T-helper 1 cell treated with Interleukin-12 subunit alpha and Interleukin-12 subunit beta and Interleukin-4 antibody, amounts not matched to agents 30 μg/mL and 1 μg/mL, for 36 hours (primary cell): Measurements from ENCODE around the gene C4orf50.

Experiments
- H3K27ac Mint-ChIP-seq: one replicate; pipeline ENCODE4 v1.8.0; 2021; ENCODE audit warnings: mild to moderate bottlenecking, mixed read lengths
- H3K27me3 Mint-ChIP-seq: one replicate; pipeline ENCODE4 v1.8.0; 2021; ENCODE audit warnings: low read depth, mixed read lengths
- H3K36me3 Mint-ChIP-seq: one replicate; pipeline ENCODE4 v1.8.0; 2021; ENCODE audit warnings: low read depth, mixed read lengths
- H3K4me1 Mint-ChIP-seq: one replicate; pipeline ENCODE4 v1.8.0; 2021; ENCODE audit warnings: low read depth, mixed read lengths
- H3K4me3 Mint-ChIP-seq: one replicate; pipeline ENCODE4 v1.8.0; 2021; ENCODE audit warnings: mild to moderate bottlenecking, moderate library complexity, mixed read lengths
- H3K9me3 Mint-ChIP-seq: one replicate; pipeline ENCODE4 v1.8.0; 2021; ENCODE audit warnings: mixed read lengths

Gene C4orf50

DNA sequence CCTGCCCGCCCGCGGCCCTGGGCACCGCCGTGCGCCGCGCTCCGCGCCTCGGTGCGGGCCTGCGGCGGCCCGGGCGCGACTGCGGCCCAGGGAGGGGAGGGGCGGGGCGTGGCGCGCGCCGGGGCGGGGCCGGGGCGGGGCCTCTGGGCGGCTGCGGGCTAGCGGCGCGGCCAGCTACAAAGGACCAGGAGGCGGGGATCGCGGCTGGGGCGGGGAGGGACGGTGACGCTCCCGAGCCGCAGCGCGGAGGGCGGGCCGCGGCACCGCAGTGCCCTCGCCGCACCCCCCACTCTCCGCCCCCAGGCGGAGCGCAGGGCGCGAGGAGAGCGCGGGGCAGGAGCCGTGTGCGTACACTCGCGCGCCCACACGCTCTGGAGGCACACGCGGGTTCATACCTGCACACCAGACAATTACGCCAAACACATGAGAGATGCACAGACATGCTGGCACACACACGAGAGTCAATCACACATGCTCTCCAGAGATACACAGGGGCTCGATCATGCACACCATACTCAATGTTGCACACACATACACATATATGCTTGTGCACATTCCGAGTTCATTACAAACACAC, 125.1 kb downstream of the C4orf50 start, which contains the start of gene CRMP1:
CRMP1 (minus strand) TSS at position 83 of the 577 bp plus-strand sequence. CDS start 117 bp downstream, outside the sequence.
- peak within 1 kb of the TSS; percentile 23 for H3K27ac Mint-ChIP-seq
- peaks cover 4% of the 10 kb centered on the region for H3K9me3 Mint-ChIP-seq
- H3K27me3 Mint-ChIP-seq = peaks cover 63% of the 10 kb centered on the region
- no peaks in the 10 kb centered on the region for H3K4me1 Mint-ChIP-seq
- H3K36me3 Mint-ChIP-seq = peaks cover 2% of the 10 kb centered on the region
- H3K4me3 Mint-ChIP-seq = no peak within 1 kb of the TSS

GRCh38 chr4:5892323-5893003, 125.8 kb downstream of the C4orf50 start:
- Mint-ChIP-seq H3K27me3 (peaks cover 64% of the 10 kb centered on the region), H3K4me1 (no peaks in the 10 kb centered on the region), H3K36me3 (peaks cover 2% of the 10 kb centered on the region), H3K4me3 (no peak overlapping the region), H3K9me3 (peaks cover 4% of the 10 kb centered on the region), H3K27ac (no peak overlapping the region)

DNA sequence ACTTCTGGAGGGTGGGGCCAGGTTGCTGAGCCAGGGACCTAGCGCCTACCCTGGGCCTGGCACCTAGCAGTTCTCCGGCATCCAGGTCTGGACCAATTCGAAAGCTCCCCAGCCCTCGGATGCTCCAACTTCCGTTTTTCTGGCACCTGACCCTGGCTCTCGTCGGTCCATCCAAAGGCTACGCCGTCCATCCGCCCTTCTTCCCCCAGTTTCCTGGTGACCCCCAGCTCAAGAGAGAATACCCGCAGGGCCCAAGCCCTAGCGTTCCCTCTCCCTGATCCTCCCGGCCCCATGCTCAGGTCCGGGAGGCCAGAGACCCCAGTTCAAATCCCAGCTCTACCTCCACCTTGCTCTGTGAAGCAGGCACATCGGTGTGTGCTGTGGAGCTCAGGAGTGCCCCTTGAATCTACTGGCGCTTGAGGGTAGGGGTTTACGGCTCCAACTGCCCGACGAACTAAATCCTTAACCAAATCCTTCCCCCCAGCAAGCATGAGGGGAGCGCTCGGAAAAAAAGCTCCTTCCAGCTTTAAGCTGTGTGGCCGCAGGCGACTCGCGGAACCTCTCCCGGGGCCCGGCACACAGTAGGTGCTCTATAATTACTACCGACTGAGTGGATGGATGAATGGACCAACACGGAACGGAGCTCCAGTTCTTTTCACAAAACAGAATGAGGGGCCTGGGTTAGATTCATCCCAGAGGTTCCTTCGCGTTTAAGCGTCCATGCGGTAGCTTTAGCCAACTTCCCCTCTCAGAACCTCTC, 126.5 kb downstream of the C4orf50 start:
- peaks cover 67% of the 10 kb centered on the region for H3K27me3 Mint-ChIP-seq
- H3K4me1 Mint-ChIP-seq = no peaks in the 10 kb centered on the region
- peaks cover 2% of the 10 kb centered on the region for H3K36me3 Mint-ChIP-seq
- peaks cover 4% of the 10 kb centered on the region for H3K9me3 Mint-ChIP-seq
- H3K4me3 Mint-ChIP-seq = no peak overlapping the region
- H3K27ac Mint-ChIP-seq = no peak overlapping the region

- H3K9me3 Mint-ChIP-seq = peaks cover 4% of the 10 kb centered on the region
- H3K27me3 Mint-ChIP-seq = peaks cover 79% of the 10 kb centered on the region
- peak overlapping the region; percentile 36 for H3K27ac Mint-ChIP-seq
- no peak overlapping the region for H3K4me3 Mint-ChIP-seq
- H3K4me1 Mint-ChIP-seq = no peaks in the 10 kb centered on the region
- H3K36me3 Mint-ChIP-seq = peaks cover 2% of the 10 kb centered on the region
Observed at GRCh38 chr4:5890063-5890727, 128.0 kb downstream of the C4orf50 start.

- Mint-ChIP-seq H3K36me3 (peaks cover 2% of the 10 kb centered on the region), H3K27me3 (peaks cover 73% of the 10 kb centered on the region), H3K4me3 (peak overlapping the region; percentile 31)
Observed at GRCh38 chr4:5889002-5889696, 129.1 kb downstream of the C4orf50 start.

DNA sequence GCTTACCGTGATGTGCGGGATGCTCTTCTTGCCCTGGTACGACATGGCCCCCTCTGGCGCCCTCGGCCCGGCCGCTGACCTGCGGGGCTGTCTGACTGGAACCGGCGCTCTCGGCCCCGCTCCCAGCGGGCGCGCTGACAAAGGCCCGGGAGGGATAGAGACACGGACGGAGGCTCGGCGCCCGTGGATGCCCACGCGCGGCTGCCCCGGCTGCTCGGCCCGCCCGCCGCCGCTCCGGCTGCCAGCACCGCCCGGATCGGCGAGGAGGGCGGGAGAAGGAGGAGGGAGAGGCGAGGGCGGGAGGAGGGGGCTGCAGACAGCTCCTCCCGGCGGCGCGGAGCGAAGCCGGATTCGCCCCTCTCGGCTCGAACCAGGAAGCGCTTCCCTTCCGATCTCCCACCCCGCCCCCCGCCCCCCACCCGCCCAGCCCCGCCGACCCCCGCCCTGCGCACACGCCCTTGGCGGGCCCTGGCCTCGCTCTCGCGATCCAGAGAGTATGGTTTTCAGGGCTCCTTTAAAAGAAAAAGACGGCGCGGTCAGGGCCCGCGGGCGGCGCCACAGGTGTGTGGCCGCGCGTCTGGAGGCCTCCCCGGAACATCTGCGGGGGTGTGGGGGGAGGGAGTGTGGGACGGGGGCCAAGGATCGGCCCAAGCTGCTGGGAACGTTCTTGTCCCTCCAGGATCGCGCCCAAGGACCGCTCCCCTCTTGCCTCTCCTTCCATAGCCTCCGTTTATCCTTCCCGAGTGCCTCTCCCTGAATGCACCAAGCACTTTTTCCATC, 129.8 kb downstream of the C4orf50 start:
- H3K27ac Mint-ChIP-seq = peak overlapping the region; percentile 57
- peaks cover 65% of the 10 kb centered on the region for H3K27me3 Mint-ChIP-seq
- H3K4me1 Mint-ChIP-seq = no peaks in the 10 kb centered on the region
- H3K9me3 Mint-ChIP-seq = peaks cover 1% of the 10 kb centered on the region
- peaks cover 2% of the 10 kb centered on the region for H3K36me3 Mint-ChIP-seq
- H3K4me3 Mint-ChIP-seq = no peak overlapping the region

More at GRCh38 chr4:5889002-5889696, 129.1 kb downstream of the C4orf50 start:
- H3K27ac Mint-ChIP-seq = peak overlapping the region; percentile 57
- H3K9me3 Mint-ChIP-seq = peaks cover 4% of the 10 kb centered on the region
- no peaks in the 10 kb centered on the region for H3K4me1 Mint-ChIP-seq

DNA sequence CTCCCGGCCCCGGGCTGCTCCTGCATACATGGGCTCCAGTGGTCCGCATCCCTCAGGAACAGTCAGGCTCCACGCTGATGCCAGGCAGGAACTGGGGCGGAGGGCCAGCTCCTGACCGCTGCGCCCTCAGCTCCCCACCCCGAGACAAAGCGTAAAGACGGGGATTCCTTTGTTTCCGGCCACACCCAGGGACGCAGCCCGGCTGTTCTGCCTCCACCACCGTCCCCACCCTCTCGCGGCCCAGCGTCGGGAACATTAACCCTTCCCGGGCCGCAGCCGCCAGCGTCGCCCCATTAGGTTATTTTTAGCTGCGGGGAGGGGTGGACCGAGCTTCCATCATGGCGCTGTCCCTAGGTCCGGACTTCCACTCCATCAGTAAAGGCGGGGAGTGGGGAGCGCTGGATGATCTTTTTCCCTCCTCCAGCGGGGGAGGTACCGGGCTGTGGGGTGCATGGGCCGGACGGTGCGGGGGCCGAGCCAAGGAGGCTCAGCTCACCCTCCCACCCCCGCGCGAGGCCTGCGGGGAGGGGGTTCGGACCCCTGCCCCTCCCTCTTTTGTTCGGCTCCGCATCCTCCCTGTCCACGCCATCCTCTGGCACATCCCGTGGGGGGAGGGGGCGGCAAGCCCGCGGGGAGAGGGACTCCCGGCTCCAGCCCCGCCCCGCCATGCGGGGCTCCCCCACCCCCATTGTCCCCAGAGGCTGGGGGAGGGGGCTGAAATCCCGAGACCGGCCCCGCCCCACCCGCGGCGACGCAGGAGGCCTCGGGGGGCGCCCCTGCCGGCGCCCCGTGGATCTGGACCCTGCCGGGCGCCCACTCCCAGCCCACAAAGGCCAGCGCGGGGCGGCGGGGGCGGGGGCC, 130.6 kb downstream of the C4orf50 start:
- Mint-ChIP-seq H3K27me3 (peaks cover 67% of the 10 kb centered on the region), H3K4me3 (no peak overlapping the region), H3K27ac (no peak overlapping the region), H3K4me1 (no peaks in the 10 kb centered on the region), H3K36me3 (no peaks in the 10 kb centered on the region), H3K9me3 (no peaks in the 10 kb centered on the region)

DNA sequence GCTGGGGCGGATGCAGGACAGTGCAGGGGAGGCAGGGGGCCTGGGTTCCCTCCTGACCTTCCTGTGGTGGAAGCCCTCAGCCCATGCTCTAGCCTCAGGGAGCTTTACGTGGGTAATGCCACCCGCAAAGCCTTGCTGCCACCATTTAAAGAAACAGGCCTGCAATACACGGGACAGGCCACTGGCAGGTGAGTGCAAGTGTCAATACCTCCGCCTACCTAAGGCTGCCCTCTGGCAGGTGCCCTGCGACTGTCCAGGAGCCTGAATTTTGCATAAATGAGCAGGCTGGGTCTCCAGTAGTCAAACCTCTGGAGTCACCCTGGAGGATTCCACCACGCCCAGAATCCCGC, 131.2 kb downstream of the C4orf50 start:
- no peak overlapping the region for H3K27ac Mint-ChIP-seq
- H3K4me1 Mint-ChIP-seq = no peaks in the 10 kb centered on the region
- H3K9me3 Mint-ChIP-seq = no peaks in the 10 kb centered on the region
- no peaks in the 10 kb centered on the region for H3K36me3 Mint-ChIP-seq
- H3K4me3 Mint-ChIP-seq = no peak overlapping the region
- peaks cover 69% of the 10 kb centered on the region for H3K27me3 Mint-ChIP-seq

- H3K9me3 Mint-ChIP-seq = no peaks in the 10 kb centered on the region
- H3K36me3 Mint-ChIP-seq = no peaks in the 10 kb centered on the region
- H3K27me3 Mint-ChIP-seq = peaks cover 60% of the 10 kb centered on the region
- no peak overlapping the region for H3K4me3 Mint-ChIP-seq
- H3K27ac Mint-ChIP-seq = no peak overlapping the region
- H3K4me1 Mint-ChIP-seq = no peaks in the 10 kb centered on the region
Observed at GRCh38 chr4:5885733-5886132, 132.5 kb downstream of the C4orf50 start.

DNA sequence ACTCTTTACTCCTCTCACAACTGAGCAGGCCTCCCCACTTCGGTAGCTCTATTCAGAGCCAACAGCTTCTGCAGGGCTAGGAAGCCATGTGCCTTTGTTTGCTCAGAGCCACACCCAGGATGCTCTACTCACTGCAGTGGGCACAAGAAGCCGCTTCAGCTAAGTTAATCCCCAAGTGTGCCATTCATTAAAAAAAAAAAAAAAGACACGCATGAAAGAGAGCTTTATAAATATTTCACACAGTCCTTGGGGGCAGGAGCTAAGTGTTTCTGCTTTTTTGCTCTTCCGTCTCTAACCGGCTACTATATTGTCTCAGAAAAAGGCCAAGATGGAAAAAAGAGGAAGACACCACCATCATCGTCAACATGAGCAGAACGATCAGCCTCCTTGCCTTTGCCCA, 133.4 kb downstream of the C4orf50 start:
- Mint-ChIP-seq H3K4me3 (no peak overlapping the region), H3K4me1 (no peaks in the 10 kb centered on the region), H3K9me3 (no peaks in the 10 kb centered on the region), H3K27ac (no peak overlapping the region), H3K27me3 (peaks cover 51% of the 10 kb centered on the region), H3K36me3 (no peaks in the 10 kb centered on the region)

GRCh38 chr4:5883916-5884315, 134.3 kb downstream of the C4orf50 start:
- Mint-ChIP-seq H3K36me3 (no peaks in the 10 kb centered on the region), H3K4me3 (no peak overlapping the region), H3K27me3 (peaks cover 49% of the 10 kb centered on the region)

DNA sequence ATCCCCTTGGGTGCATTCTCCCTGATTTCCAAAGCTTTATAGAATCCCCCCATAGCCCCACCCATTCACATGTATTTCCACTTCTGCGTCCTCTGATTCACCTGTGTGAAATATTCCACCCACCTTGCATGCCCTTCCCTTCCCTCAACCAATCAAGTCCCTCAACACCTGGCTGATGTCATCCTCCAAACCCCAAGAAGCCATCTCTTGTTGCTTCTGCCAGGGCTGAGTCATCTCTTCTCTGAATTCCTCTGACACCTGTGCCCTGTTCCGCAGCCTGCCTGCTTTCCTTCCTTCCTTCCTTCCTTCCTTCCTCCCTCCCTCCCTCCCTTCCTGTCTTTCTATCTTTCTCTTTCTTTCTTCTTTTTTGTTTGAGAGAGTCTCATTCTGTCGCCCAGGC, 135.3 kb downstream of the C4orf50 start:
- Mint-ChIP-seq H3K27me3 (peaks cover 49% of the 10 kb centered on the region), H3K4me3 (no peak overlapping the region), H3K9me3 (no peaks in the 10 kb centered on the region), H3K36me3 (no peaks in the 10 kb centered on the region), H3K27ac (no peak overlapping the region), H3K4me1 (no peaks in the 10 kb centered on the region)

More at GRCh38 chr4:5883916-5884315, 134.3 kb downstream of the C4orf50 start:
- no peaks in the 10 kb centered on the region for H3K4me1 Mint-ChIP-seq
- H3K27ac Mint-ChIP-seq = no peak overlapping the region
- H3K9me3 Mint-ChIP-seq = no peaks in the 10 kb centered on the region

DNA sequence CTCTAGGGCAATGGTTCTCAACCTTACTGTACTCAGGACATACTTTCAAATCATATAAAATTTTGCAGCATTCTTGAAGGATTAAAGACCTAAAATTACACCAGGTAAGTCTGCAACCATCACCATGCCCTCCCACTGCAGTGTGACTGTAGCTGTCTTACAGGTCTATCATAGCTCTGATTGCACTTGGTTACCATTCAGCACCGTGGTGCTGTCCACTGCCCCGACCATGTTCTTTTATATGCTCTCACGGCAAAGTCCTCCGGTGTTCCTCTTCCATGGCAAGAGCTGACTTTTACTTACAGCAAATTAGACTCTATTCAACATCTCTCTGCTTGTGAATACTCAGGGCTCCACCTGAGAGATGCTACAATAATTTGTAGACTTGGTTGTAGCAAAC, 136.9 kb downstream of the C4orf50 start:
- no peak overlapping the region for H3K27ac Mint-ChIP-seq
- no peaks in the 10 kb centered on the region for H3K36me3 Mint-ChIP-seq
- no peak overlapping the region for H3K4me3 Mint-ChIP-seq
- H3K9me3 Mint-ChIP-seq = no peaks in the 10 kb centered on the region
- peaks cover 37% of the 10 kb centered on the region for H3K27me3 Mint-ChIP-seq
- H3K4me1 Mint-ChIP-seq = no peaks in the 10 kb centered on the region
